Measurements from ENCODE around the gene DUSP5.

DUSP5 gene

DNA sequence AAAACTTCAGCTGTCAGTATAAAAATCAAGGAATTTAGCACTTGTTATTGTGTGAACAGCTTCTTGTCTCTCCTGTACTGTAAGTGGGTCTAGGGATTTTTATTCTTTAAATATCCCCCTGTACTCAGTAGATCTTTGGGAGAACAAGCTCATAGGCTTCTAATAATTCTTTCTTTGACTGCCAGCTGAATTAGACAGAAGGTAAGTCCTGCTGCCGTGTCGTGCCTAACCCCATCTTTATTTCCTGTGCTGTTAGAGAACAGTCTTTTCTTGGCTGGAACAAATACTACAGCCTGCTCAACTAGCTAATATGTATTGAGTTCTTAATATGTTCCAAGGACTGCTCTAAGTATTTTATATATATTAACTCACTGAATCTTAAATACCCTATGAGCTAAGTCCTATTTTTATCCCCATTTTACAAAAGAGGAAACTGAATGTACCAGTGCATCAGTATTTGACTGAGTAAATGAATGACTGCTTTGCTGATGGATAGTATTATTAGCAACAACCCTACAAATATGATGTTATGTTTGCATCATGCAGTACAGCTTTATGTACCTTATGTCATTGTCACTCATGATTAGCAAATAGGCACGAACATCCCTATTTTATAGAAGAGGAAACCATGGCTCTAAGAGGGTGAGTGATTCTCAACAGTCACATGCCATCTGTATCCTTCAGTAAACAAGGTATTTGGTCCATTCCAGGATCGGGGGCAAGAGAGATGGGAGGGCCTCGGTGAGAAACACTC lies 5.5 kb upstream of the DUSP5 start:
- no peak overlapping the region for H3K27ac ChIP-seq (ENCODE audit: insufficient read depth, low read length, poor library complexity, severe bottlenecking)
- DNase-seq: no peak
- H3K4me3 ChIP-seq (ENCODE audit: insufficient read depth, low read depth, low read length, poor library complexity, severe bottlenecking): no peak overlapping the region
- no peaks in the 10 kb centered on the region for H3K27me3 ChIP-seq (replicated peaks; ENCODE audit: control insufficient read depth, insufficient read depth, low read length, poor library complexity, severe bottlenecking)
- no peaks in the 10 kb centered on the region for H3K9me3 ChIP-seq (ENCODE audit: control insufficient read depth, low read length)
- no peaks in the 10 kb centered on the region for H3K36me3 ChIP-seq (ENCODE audit: control insufficient read depth, insufficient read depth, low read length)
- peaks cover 12% of the 10 kb centered on the region for H3K4me1 ChIP-seq (ENCODE audit: control insufficient read depth, insufficient read depth, low read length, poor library complexity, severe bottlenecking)

DNA sequence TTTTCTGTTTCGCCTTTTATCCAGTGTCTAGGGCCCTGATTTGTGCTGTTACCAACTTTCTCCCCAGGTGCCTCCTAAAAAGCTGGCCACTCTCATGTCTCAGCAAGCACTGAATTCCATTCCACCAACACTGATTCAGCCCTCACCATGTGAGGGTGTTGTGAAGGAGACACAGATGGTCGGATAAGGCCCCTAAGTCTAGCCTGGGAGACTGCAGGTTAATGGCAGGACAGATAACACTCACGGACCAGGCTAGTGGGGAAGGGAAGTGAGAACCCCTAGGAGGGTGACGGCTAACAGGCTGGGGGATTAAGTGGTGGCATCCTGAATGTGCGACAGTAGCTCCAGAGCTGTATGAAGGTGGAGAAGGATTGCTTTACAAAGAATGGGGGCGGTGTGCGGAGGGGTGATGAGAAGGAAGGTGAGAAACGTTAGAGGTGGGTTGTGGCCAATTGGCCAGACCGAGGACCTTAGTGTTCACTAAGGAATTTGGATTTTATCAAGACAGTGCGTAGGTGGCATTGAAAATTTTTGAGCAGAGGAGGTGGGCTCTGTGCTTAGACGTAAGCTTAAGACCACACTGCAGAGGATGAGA lies 3.8 kb upstream of the DUSP5 start:
- no peak for DNase-seq
- Histone ChIP-seq H3K9me3 (ENCODE audit: control insufficient read depth, low read length) (no peaks in the 10 kb centered on the region), H3K4me1 (ENCODE audit: control insufficient read depth, insufficient read depth, low read length, poor library complexity, severe bottlenecking) (peaks cover 13% of the 10 kb centered on the region), H3K4me3 (ENCODE audit: insufficient read depth, low read depth, low read length, poor library complexity, severe bottlenecking) (no peak overlapping the region), H3K36me3 (ENCODE audit: control insufficient read depth, insufficient read depth, low read length) (no peaks in the 10 kb centered on the region), H3K27me3 (replicated peaks; ENCODE audit: control insufficient read depth, insufficient read depth, low read length, poor library complexity, severe bottlenecking) (no peaks in the 10 kb centered on the region), H3K27ac (ENCODE audit: insufficient read depth, low read length, poor library complexity, severe bottlenecking) (no peak overlapping the region)

DNA sequence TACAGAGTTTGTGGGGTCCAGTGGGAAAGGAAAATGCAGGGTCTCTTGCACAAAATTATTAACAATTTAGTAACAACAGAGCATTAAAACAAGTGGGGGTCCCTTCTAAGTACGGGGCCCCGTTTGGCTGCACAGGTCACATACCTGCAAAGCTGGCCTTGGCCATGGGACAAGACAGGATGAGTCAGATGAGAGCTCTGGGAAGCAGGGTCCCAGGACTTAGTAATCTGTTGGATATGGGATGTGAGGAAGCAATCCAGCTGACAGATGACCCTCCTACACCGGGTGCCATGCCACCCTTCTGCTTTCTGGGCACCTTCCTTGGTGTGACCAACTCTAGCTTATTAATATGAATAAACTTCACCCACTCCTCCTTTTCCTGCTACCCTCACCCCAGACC lies 3.2 kb upstream of the DUSP5 start:
- no peaks in the 10 kb centered on the region for H3K9me3 ChIP-seq (ENCODE audit: control insufficient read depth, low read length)
- H3K27me3 ChIP-seq (replicated peaks; ENCODE audit: control insufficient read depth, insufficient read depth, low read length, poor library complexity, severe bottlenecking): no peaks in the 10 kb centered on the region
- no peak for DNase-seq

DNA sequence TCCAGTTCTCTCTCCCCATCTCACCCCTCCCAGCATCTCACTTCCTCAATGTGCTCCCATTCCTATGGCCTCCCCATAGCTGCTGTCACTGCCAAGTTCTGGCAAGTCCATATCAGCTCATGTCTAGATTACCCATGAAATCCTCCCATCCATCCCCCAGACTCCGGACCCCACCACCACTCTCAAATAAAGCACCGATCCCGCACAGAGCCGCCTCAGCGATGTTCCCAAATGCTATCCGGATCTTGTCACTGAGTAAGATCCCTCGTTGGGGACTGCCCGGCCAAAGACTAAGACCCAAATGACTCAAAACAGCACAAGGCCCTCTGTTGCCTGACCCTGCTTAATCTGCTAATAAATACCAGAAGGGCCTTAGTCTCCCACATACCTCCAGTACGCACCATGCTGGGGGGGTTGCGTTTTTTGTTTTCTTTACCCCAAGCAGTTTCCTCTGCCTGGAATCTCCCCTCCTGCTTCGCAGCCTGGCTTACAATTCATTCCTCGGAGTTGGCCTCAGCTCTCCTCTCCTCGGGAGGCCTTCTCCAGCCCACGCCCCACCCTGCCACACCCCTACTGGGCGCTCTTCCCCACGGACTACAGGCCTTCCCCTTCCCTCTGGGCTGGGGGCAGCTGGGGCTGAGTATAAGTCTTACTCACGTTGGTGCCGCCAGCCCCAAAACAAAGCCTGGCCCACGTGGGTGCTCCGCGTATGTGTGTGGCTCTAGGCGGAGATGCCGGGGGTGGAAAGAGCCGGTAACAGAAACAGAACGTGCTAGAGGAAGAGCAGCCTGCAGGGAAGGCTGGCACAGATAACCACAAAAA lies 1.8 kb upstream of the DUSP5 start:
- Histone ChIP-seq H3K4me3 (ENCODE audit: insufficient read depth, low read depth, low read length, poor library complexity, severe bottlenecking) (peak overlapping the region; percentile 89), H3K27me3 (replicated peaks; ENCODE audit: control insufficient read depth, insufficient read depth, low read length, poor library complexity, severe bottlenecking) (no peaks in the 10 kb centered on the region), H3K27ac (ENCODE audit: insufficient read depth, low read length, poor library complexity, severe bottlenecking) (peak overlapping the region; percentile 51), H3K36me3 (ENCODE audit: control insufficient read depth, insufficient read depth, low read length) (no peaks in the 10 kb centered on the region), H3K9me3 (ENCODE audit: control insufficient read depth, low read length) (no peaks in the 10 kb centered on the region), H3K4me1 (ENCODE audit: control insufficient read depth, insufficient read depth, low read length, poor library complexity, severe bottlenecking) (peaks cover 24% of the 10 kb centered on the region)
- peak; percentile 16 to 33 (median 24) for DNase-seq

More for the DNA sequence above, 3.2 kb upstream of the DUSP5 start:
- H3K4me1 ChIP-seq (ENCODE audit: control insufficient read depth, insufficient read depth, low read length, poor library complexity, severe bottlenecking): peaks cover 15% of the 10 kb centered on the region
- H3K4me3 ChIP-seq (ENCODE audit: insufficient read depth, low read depth, low read length, poor library complexity, severe bottlenecking): no peak overlapping the region
- no peak overlapping the region for H3K27ac ChIP-seq (ENCODE audit: insufficient read depth, low read length, poor library complexity, severe bottlenecking)
- no peaks in the 10 kb centered on the region for H3K36me3 ChIP-seq (ENCODE audit: control insufficient read depth, insufficient read depth, low read length)

DNA sequence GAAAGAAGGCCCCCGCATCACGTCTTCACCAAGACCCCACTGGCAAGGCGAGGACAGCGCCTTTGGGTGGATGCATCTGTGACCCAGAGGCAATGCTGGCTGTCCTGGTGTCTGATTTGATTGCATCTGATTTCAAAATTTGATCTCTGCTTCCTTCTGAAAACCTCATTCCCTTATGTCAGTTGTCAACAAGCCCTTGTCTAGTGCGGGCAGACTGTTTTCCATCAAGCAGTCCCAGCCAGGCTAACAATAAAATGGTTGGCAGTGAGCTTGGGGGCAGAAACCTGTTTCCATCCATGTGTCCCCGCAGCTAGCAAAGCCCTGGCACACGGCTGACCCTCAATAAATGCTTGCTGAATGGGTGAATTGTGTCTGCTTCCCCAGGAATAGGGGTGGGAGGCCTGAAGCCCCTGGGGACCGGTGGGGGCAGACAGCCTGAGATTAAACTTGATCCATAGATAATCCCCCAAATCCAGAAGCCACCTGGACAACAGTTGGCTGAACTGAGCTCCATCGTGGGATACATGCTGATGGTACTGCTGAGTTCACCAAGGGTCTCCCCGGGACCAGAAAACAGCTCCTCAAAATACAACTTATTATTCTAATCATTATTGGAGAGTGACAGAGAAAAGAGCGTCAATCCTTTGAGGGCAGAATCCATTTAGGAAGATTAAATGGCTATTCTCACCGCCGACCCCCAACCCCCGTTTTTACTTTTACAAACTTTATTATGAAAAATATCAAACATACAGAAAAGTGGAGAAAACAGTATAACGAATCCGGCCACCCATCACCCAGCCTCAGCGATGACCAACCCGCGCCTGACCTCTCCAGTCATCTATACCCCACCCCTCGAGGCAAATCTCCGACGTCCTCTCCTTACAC lies 912 bp upstream of the DUSP5 start:
- no peaks in the 10 kb centered on the region for H3K36me3 ChIP-seq (ENCODE audit: control insufficient read depth, insufficient read depth, low read length)

DNA sequence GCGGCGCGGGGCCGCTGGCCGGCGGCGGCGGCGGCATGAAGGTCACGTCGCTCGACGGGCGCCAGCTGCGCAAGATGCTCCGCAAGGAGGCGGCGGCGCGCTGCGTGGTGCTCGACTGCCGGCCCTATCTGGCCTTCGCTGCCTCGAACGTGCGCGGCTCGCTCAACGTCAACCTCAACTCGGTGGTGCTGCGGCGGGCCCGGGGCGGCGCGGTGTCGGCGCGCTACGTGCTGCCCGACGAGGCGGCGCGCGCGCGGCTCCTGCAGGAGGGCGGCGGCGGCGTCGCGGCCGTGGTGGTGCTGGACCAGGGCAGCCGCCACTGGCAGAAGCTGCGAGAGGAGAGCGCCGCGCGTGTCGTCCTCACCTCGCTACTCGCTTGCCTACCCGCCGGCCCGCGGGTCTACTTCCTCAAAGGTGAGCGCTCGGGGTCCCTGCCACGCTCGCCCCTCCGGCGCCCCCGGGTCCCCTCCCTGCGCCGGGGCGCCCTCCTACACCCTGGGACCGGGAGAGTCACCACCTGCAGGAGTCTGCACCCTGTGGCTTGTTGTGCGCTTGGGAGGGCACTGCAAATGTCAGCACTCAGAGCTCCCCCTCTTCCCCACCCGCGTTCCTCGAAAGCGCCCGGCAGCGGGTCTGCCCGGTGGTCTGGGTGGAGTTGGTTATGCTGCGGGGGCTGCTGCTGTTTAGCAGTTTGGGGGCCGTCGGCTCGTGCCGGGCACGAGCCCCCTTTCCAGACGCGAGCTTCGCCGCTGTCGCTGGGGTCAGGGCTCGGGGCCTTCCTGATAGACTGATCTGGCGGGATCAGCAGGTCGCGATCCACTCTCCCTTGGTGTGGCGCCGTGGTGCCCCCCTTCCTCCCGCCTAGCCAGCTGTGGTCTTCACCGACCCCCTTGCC lies 627 bp downstream of the DUSP5 start:
- Histone ChIP-seq H3K4me3 (ENCODE audit: insufficient read depth, low read depth, low read length, poor library complexity, severe bottlenecking) (peak overlapping the region; percentile 89), H3K27ac (ENCODE audit: insufficient read depth, low read length, poor library complexity, severe bottlenecking) (peak overlapping the region; percentile 79), H3K27me3 (replicated peaks; ENCODE audit: control insufficient read depth, insufficient read depth, low read length, poor library complexity, severe bottlenecking) (no peaks in the 10 kb centered on the region), H3K9me3 (ENCODE audit: control insufficient read depth, low read length) (no peaks in the 10 kb centered on the region), H3K36me3 (ENCODE audit: control insufficient read depth, insufficient read depth, low read length) (no peaks in the 10 kb centered on the region), H3K4me1 (ENCODE audit: control insufficient read depth, insufficient read depth, low read length, poor library complexity, severe bottlenecking) (peaks cover 46% of the 10 kb centered on the region)
- peak; percentile 46 to 53 (median 49) for DNase-seq

More for the DNA sequence above, 912 bp upstream of the DUSP5 start:
- peaks cover 33% of the 10 kb centered on the region for H3K4me1 ChIP-seq (ENCODE audit: control insufficient read depth, insufficient read depth, low read length, poor library complexity, severe bottlenecking)
- H3K27me3 ChIP-seq (replicated peaks; ENCODE audit: control insufficient read depth, insufficient read depth, low read length, poor library complexity, severe bottlenecking): no peaks in the 10 kb centered on the region
- no peaks in the 10 kb centered on the region for H3K9me3 ChIP-seq (ENCODE audit: control insufficient read depth, low read length)
- no peak for DNase-seq
- peak overlapping the region; percentile 89 for H3K4me3 ChIP-seq (ENCODE audit: insufficient read depth, low read depth, low read length, poor library complexity, severe bottlenecking)
- H3K27ac ChIP-seq (ENCODE audit: insufficient read depth, low read length, poor library complexity, severe bottlenecking): peak overlapping the region; percentile 79

DNA sequence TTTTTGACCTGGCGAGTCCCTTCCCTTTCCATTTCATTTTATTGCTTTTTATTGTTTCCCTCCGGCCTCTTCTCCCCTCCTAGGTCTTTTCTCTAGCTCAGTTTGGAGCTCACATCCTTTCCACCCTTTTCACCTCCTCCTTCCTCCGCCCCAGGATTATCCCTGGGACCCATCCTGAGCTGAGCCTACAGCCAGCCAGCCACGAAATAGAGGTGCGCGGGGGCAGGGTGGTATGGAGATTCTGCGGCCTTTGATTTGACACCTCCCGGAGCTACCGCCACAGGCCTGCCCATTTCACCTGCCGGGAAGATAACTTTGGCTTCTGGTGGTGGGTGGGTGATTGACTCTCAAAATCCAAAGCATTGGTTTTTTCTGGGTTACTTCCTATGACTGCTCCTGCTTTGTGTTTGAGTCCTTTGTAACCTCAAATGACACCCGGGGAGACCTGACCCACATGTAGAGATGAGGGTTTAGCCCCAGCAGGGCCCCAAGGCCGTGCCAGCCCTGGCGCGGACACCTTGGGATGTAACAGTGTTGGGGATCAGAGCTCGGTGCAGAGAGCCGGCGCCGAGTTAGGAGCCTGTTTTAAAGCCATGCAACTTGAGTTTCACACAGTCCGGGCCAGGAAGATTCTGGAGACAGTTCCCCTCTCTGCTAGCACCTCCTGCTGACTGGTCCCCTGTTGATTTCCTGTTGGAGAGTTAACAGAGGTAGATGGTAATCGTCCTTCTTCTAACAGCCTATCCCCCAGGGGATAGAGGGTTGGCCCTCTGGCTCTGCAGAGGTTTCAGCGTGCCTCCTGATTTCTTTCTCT lies 1.5 kb downstream of the DUSP5 start:
- Histone ChIP-seq H3K27me3 (replicated peaks; ENCODE audit: control insufficient read depth, insufficient read depth, low read length, poor library complexity, severe bottlenecking) (no peaks in the 10 kb centered on the region), H3K9me3 (ENCODE audit: control insufficient read depth, low read length) (no peaks in the 10 kb centered on the region), H3K4me1 (ENCODE audit: control insufficient read depth, insufficient read depth, low read length, poor library complexity, severe bottlenecking) (peaks cover 52% of the 10 kb centered on the region), H3K4me3 (ENCODE audit: insufficient read depth, low read depth, low read length, poor library complexity, severe bottlenecking) (peak overlapping the region; percentile 89), H3K27ac (ENCODE audit: insufficient read depth, low read length, poor library complexity, severe bottlenecking) (peak overlapping the region; percentile 79), H3K36me3 (ENCODE audit: control insufficient read depth, insufficient read depth, low read length) (no peaks in the 10 kb centered on the region)
- peak; percentile 12 to 38 (median 31) for DNase-seq

DNA sequence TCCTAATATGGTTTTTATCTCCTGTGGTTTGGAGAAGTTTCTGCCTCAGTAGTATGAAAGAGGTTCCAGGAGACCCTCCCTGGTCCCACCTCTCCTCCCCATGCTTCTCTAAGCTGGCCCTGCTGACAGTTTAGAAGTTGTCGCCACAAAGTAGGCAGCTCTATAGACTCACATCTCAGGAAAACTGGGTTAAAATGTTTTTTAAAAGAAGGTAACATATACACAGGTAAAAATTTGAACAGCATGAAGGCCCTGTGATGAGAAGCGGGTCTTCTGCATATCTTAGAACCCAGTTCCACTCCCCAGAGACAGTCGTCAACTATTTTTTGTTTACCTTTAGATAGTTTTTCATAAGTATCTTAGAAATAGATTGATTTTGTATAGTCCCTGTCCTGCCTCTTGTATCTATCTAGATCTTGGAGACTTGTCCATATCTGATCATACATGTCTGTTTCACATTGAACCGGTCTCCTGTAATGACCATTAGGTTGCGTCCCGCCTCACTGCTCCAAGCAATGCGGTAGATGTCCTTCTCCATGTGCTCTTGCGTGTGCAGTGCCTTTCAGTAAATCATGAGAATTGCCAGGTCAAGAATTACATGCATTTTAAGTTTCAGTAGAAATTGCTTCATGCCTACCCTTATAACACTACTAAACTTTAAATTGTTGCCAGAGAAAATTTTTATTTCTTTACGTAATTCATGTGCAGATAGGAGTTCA lies 2.2 kb downstream of the DUSP5 start:
- Histone ChIP-seq H3K4me1 (ENCODE audit: control insufficient read depth, insufficient read depth, low read length, poor library complexity, severe bottlenecking) (peaks cover 59% of the 10 kb centered on the region), H3K27me3 (replicated peaks; ENCODE audit: control insufficient read depth, insufficient read depth, low read length, poor library complexity, severe bottlenecking) (no peaks in the 10 kb centered on the region), H3K36me3 (ENCODE audit: control insufficient read depth, insufficient read depth, low read length) (no peaks in the 10 kb centered on the region), H3K9me3 (ENCODE audit: control insufficient read depth, low read length) (no peaks in the 10 kb centered on the region), H3K4me3 (ENCODE audit: insufficient read depth, low read depth, low read length, poor library complexity, severe bottlenecking) (peak overlapping the region; percentile 89), H3K27ac (ENCODE audit: insufficient read depth, low read length, poor library complexity, severe bottlenecking) (peak overlapping the region; percentile 79)
- DNase-seq: no peak

Data from effector memory CD4-positive, alpha-beta T cell (primary cell).